GM18517 (cell line): ENCODE data around the gene POLR3A.
"Not testable (repeated sequence)": the region's sequence is repeated elsewhere in the genome, so short reads cannot be mapped to it uniquely, and the experiment has no call there.

ENCODE experiments used
- ATAC-seq: cut with Tn5 transposase; IDR thresholded peaks from one replicate; pipeline ENCODE4 v1.9.1; 2021; ENCODE audit warnings: mild to moderate bottlenecking, moderate library complexity; ENCODE audit not compliant: unreplicated experiment

POLR3A gene

DNA sequence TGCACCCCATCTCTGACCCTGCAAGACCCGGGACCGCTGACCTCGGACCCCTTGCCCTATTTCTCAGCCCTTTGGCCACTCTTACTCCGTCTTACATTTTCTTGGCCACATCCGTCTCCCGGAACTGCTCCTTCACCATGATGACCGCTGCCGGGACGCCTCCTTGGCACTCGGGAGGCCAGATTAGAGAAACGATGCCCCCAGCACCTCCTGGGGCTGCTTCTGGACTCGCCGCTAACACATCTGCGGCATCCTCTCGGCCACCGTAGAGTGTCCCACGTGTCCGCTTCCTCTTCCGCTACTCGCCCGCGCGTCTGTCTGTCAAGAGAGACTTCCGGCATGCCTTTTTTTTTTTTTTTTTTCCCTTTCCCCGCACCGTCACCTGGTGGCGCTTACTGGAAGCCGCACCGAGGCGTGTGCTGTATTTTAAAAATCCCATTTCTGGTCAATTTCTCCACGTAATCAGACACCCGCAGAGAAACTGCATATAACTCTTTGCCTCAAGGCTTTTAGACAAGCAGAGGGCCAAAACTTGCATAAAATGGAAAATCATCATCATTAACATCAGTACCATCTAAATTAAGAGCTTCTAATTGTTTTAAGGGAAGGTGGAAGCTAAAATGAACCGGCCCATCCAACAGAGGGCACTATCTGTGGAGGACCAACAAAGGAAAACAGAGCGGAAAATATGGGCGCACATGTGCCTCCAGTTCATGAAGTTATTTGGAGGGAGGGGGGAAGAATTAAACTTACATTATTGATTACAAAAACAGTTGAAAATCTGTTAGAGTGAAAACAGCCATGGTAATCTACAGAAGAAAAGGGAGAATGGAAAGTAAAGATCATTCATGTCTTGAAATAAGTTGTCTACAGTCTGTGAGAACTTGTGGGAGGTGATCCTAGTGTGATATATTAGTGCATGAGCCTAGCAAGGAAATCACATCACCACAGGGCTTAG is at the start of gene POLR3A:
TSS of gene POLR3A (minus strand) at position 247 of the 958 bp plus-strand sequence. CDS start at position 139, 108 bp downstream.
- ATAC-seq, result peak; percentile 65

- no peak for ATAC-seq
Measured at GRCh38 chr10:78078539-78079330, 49.4 kb upstream of the POLR3A start.

DNA sequence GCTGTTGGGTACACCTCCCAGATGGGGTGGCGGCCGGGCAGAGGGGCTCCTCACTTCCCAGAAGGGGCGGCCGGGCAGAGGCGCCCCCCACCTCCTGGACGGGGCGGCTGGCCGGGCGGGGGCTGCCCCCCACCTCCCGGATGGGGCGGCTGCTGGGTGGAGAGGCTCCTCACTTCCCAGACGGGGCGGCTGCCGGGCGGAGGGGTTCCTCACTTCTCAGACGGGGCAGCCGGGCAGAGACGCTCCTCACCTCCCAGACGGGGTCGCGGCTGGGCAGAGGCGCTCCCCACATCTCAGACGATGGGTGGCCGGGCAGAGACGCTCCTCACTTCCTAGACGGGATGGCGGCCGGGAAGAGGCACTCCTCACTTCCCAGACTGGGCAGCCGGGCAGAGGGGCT is 46.5 kb upstream of the POLR3A start:
- not testable (repeated sequence) for ATAC-seq

DNA sequence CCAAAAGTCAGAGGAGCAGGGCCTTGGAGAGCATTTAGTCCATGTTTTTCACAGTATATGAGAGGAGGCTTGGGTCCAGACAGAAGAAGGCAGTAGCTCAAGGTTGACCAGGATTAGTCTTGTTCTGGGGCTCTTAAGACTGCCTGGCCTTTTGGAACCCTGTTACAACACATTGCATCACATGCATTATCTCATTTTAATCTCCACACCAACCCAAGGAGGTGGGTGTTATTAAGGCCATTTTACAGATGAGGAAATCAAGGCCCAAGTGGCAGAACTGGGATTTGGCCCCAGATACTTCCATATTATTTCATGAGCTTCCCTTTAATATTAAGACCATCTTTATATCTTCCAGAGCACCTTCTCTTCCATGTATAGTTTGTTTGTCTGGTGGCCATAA is 43.2 kb upstream of the POLR3A start:
- no peak for ATAC-seq

GRCh38 chr10:78071857-78072179 is 42.5 kb upstream of the POLR3A start:
- no peak for ATAC-seq

DNA sequence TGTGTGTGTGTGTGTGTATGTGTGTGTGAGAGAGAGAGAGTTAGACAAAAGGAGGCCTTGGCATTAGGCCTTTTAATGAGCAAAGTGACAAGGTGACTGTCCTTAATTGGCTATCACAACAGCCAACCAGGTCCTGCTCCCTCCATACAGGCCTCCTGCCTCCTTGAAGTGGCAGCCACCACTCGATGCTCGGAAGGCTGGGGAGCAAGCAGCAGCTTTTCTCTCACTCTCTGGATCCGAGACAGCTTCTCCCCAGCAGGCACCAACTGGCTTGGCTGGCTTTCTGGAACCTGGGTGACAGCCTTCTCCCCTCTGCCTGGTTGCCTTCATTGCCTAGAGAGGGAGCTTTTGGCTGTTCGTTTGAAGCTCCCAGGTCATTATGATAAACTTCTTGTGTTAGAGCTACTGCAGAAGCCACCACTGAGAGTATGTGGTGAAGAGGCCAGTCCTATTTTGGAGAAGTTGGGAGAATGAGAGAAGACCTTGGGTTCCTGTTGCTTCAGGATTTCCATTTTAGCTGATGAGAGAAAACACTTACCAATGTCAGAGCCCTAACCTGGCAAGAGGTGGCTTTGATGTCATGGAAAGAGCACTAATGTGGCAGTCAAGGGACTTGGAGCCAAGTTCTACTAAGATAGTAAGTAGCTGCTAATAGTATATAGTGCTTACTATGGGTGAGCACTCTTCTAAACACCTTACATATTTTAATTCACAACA is 42.0 kb upstream of the POLR3A start:
- ATAC-seq, result no peak

- no peak for ATAC-seq
Measured at GRCh38 chr10:78070726-78071125, 41.4 kb upstream of the POLR3A start.

DNA sequence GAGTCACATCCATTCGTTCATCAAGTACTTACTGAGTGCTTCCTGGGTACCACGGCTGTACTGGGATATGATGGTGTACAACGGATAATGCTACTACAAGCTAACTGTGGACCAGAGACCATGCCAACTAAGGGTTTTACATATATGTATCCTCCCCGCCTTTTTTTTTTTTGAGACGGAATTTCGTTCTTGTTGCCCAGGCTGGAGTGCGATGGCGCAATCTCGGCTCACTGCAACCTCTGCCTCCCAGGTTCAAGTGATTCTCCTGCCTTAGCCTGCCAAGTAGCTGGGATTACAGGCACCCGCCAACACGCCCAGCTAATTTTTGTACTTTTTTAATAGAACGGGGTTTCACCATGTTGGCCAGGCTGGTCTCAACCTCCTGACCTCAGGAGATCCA is 40.7 kb upstream of the POLR3A start:
- not testable (repeated sequence) for ATAC-seq

DNA sequence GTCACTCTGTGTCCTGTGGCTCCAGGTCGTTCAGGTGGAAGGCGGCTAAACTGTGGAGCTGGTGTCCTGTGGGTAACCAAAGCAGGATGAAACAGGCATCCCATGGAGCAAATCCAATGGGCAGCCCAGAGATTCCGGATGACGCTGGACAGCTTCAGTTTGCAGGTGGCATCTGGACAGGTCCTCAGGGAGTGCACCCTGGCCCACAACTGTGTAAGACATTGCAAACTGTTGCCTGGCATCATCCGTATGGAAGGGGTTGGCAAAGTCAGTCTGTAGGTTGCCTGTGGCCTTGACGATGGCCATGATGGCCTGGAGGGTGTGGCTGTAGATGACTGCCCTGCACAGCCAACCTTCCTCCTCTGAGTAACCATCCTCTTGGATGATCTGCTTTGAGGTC is 39.8 kb upstream of the POLR3A start:
- no peak for ATAC-seq

GRCh38 chr10:78066728-78067430 is 37.6 kb upstream of the POLR3A start:
- no peak for ATAC-seq

- no peak for ATAC-seq
Measured at GRCh38 chr10:78066012-78066411, 36.7 kb upstream of the POLR3A start.

DNA sequence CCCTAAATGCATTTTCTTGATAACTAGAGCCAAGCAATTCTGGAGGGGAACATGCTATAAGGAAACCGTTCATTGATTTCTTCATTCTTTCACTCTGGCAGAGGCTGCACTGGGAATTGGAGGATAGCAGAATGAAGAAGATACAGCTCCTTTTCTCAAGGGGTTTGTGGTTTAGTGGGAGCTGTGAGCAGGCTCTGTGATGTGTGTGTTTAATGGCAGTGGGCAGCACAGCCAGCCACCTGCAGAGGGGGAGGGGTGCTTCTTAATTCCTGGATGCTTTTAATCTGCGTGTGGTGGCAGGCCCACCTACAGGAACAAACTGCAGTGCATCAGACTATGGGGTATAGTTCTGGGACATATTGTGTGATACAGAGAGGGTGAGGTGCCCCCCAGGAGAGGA is 36.3 kb upstream of the POLR3A start:
- ATAC-seq, result no peak

DNA sequence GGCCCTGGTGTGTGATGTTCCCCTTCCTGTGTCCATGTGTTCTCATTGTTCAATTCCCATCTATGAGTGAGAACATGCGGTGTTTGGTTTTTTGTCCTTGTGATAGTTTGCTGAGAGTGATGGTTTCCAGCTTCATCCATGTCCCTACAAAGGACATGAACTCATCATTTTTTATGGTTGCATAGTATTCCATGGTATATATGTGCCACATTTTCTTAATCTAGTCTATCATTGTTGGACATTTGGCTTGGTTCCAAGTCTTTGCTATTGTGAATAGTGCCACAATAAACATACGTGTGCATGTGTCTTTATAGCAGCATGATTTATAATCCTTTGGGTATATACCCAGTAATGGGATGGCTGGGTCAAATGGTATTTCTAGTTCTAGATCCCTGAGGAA is 35.6 kb upstream of the POLR3A start:
- not testable (repeated sequence) for ATAC-seq

GRCh38 chr10:78063236-78063635 is 33.9 kb upstream of the POLR3A start:
- no peak for ATAC-seq

GRCh38 chr10:78062296-78062695 is 33.0 kb upstream of the POLR3A start:
- no peak for ATAC-seq

DNA sequence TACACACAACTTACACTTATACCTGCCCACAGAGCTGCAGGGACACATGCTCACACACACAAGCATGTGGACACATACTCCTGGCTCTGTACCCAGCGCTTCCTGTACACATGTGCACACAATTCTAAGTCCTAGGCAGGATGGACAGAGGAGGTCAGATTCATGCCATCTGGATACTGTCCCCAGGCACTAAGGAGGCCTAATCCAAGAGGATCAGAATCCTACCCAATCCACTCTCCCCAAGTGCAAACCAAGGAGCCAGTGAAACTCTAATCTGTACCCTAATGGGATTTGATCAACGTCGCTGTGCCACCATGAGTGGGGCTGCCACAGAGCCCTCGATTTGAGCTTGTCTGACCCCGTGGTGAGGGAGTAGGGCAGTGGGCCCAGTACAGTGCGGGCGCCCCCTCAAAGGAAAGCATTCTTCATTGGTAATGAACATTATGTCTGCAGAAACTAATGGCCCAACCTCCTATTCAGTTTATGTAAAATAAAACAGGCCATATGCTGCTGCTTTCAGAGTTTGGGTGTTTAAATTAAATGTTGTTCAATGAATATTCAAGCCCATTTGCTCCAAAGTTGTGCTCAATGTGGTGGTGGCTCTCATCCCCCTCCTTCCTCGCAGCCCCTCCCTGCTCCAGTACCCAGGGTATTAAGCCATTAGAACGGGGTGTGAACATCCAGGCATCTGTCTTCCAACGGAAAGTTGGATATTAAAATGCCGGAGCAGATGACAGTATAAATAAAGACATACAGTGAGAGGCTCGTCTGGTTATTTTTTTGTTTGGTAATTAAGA is 30.8 kb upstream of the POLR3A start:
- no peak for ATAC-seq

DNA sequence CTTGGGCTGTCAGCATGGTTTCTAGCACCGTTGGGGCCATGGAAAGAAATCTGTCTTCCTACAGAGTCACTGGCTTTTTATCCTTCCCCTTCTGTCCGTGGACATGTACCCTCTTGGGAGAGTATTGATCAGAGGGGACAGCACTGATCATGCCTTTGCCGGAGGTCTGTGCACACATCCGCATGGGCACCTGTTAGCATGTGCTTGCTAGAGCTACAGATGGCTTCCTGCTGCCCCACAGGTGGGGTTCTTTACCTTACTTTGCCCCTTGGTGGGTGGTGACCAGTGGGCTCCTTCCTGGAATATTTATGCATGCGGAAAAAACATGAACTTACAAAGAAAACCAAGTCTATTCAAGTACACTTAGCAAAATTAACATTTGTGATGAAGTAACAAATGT is 29.2 kb upstream of the POLR3A start:
- no peak for ATAC-seq

GRCh38 chr10:78053211-78053868 is 24.0 kb upstream of the POLR3A start:
- ATAC-seq, result no peak

DNA sequence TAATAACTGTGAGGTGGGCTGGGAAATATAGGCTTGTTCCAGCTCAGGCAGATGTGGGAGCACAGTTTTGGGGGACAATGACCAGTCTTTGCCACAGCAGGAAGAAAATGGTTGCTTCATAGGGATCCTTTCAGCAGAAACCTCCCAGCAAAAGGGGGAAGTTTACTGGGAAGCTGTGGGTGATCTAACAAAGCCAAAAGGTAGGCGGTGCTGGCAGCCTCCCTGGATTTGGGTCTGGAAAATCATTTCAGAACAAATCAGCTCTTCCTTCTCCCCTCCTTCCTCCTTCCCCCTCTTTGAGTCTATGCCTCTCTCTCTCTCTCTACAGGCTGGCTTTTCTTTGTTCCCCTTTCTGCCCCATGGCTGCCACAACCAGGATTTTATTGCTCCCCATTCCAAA is 20.5 kb upstream of the POLR3A start:
- no peak for ATAC-seq
